Transverse colon (tissue), 4 donors: Measurements from ENCODE around the gene ZNRD2. TPM values are rescaled to one million over a fixed set of nuclear protein-coding genes. Genes with fewer than 3 reads are reported as not detected.

ENCODE experiments used
- DNase-seq: peaks from one replicate; pipeline ENCODE4 v3.0.0-alpha.2; 2019
- H3K27ac ChIP-seq, 4 donors: fragments of 200-600 bp; sonication (generic); 2 replicates each; pipeline ENCODE4 v1.5.1; 2016 to 2018; ENCODE audit warnings: inconsistent platforms in 4 of 4
- H3K27me3 ChIP-seq: fragments of 200-600 bp; sonication (generic); 2 replicates; pipeline ENCODE4 v1.5.1; 2017; ENCODE audit warnings: inconsistent platforms
- H3K36me3 ChIP-seq, 4 donors: fragments of 200-600 bp; sonication (generic); 2 replicates each; pipeline ENCODE4 v1.5.1; 2017 to 2019; ENCODE audit warnings: inconsistent platforms in 4 of 4
- H3K4me1 ChIP-seq, 4 donors: fragments of 200-600 bp; sonication (generic); 2 replicates each; pipeline ENCODE4 v1.5.1; 2017 to 2020; ENCODE audit warnings: inconsistent platforms in 4 of 4
- H3K4me3 ChIP-seq, 4 donors: fragments of 200-600 bp; sonication (generic); 1 replicate in 1 of 4; 2 replicates in 3 of 4; pipeline versions ENCODE4 v1.5.1 to v1.6.1; 2017 to 2019; ENCODE audit warnings: inconsistent platforms in 4 of 4
- H3K9me3 ChIP-seq, 2 donors: fragments of 200-600 bp; sonication (generic); 2 replicates each; pipeline ENCODE4 v1.5.1; 2017 to 2019; ENCODE audit warnings: inconsistent platforms in 2 of 2
- CTCF ChIP-seq, 5 experiments: fragments of 200-600 bp in 3 of 5; fragments of 450-650 bp in 2 of 5; sonication (generic) in 3 of 5; IDR thresholded peaks; 1 replicate in 2 of 5; 2 replicates in 3 of 5; pipeline ENCODE4 v1.5.1; 2016 to 2017; ENCODE audit warnings: antibody characterized with exemption in 5 of 5, inconsistent platforms in 3 of 5, mild to moderate bottlenecking in 2 of 5, moderate library complexity in 1 of 5
- EP300 ChIP-seq: sonication (generic); formaldehyde crosslinking; IDR thresholded peaks from one replicate; pipeline ENCODE4 v1.6.1; 2017; ENCODE audit warnings: antibody characterized with exemption, low read depth
- POLR2A ChIP-seq: fragments of 450-650 bp; IDR thresholded peaks from one replicate; pipeline ENCODE4 v1.6.1; 2016; ENCODE audit warnings: antibody characterized with exemption, mild to moderate bottlenecking, moderate library complexity
- POLR2AphosphoS5 ChIP-seq, 3 donors: sonication (generic); formaldehyde crosslinking; IDR thresholded peaks; one replicate each; pipeline ENCODE4 v1.6.1; 2016; ENCODE audit warnings: antibody characterized with exemption in 3 of 3
- WGBS, 2 donors: methylation state at CpG; one replicate each; pipeline ENCODE4 v1.1.5; 2018; ENCODE audit warnings: low coverage in 1 of 2; 5-methylcytosine and 5-hydroxymethylcytosine counted together
- in situ Hi-C, 4 donors: fragments of 200-750 bp; cut with MboI; loops; one replicate each; pipeline versions ENCODE4 v1.15.0 to v1.15.1; 2017; ENCODE audit warnings: low sequenced_read_pairs in 3 of 4, low pct_ligation_motif_present in 1 of 4, low pct_unique_long_range_greater_than_20kb in 1 of 4
- intact Hi-C: fragments of 100-400 bp; cut with DNase I; formaldehyde crosslinking; loops from one replicate; pipeline ENCODE4 v1.15.1; 2023; ENCODE audit warnings: low total_unique reads
- total RNA-seq, 4 donors: library from RNA; depleted of rRNA; stranded (reverse); fragments of >200 nt; gene quantifications; one replicate each; pipeline ENCODE4 v1.1.0, GENCODE V29; 2016

ZNRD2 gene
- total RNA-seq, 4 donors from 2014 or later: 6.4 to 38.4 (median 27.9) TPM

- Histone ChIP-seq H3K27me3 (no peaks in the 10 kb centered on the region), H3K4me3 (no peak overlapping the region), H3K9me3 (no peaks in the 10 kb centered on the region), H3K4me1 (peaks cover 15 to 65% (median 45%) of the 10 kb centered on the region in 4 donors), H3K36me3 (no peaks in the 10 kb centered on the region), H3K27ac (peak overlapping the region in 1 of 4 donors; percentile 22)
- WGBS, 2 donors: 77 to 79% methylated on average over 4 to 26 of the region's 27 CpGs
- TF ChIP-seq POLR2A (no peak), CTCF (IDR thresholded peaks at IDR 0.05) (no peak), POLR2AphosphoS5 (IDR thresholded peaks at IDR 0.05) (no peak), EP300 (no peak)
- no peak for DNase-seq
- in situ Hi-C loops (no loop called here), intact Hi-C loops (no loop called here)
These were observed 16.0 kb upstream of the ZNRD2 start for GRCh38 chr11:65554057-65554818.

GRCh38 chr11:65554842-65555430 is 15.3 kb upstream of the ZNRD2 start:
- Histone ChIP-seq H3K36me3 (no peaks in the 10 kb centered on the region), H3K27ac (peak overlapping the region in 2 of 4 donors; percentile 10 to 22), H3K27me3 (no peaks in the 10 kb centered on the region), H3K9me3 (no peaks in the 10 kb centered on the region), H3K4me1 (peaks cover 22 to 72% (median 51%) of the 10 kb centered on the region in 4 donors), H3K4me3 (no peak overlapping the region)
- intact Hi-C loops: no loop called here
- 96 to 100% methylated on average over 1 to 4 of the region's 4 CpGs for WGBS, 2 donors
- DNase-seq: no peak
- TF ChIP-seq CTCF (IDR thresholded peaks at IDR 0.05): no peak
- no peak for TF ChIP-seq POLR2A
- TF ChIP-seq POLR2AphosphoS5 (IDR thresholded peaks at IDR 0.05): no peak
- in situ Hi-C loops: no loop called here

- H3K27ac ChIP-seq: peak overlapping the region; percentile 85 to 92 (median 89)
- no peaks in the 10 kb centered on the region for H3K27me3 ChIP-seq
- H3K9me3 ChIP-seq: no peaks in the 10 kb centered on the region
- no peak for DNase-seq
- H3K36me3 ChIP-seq: no peaks in the 10 kb centered on the region
- TF ChIP-seq CTCF (IDR thresholded peaks at IDR 0.05): no peak
- no peak for TF ChIP-seq EP300
- no peak for TF ChIP-seq POLR2A
- TF ChIP-seq POLR2AphosphoS5 (IDR thresholded peaks at IDR 0.05): no peak
- H3K4me1 ChIP-seq: peaks cover 30 to 81% (median 60%) of the 10 kb centered on the region in 4 donors
- in situ Hi-C loops (no loop called here), intact Hi-C loops (no loop called here)
- H3K4me3 ChIP-seq: no peak overlapping the region
- WGBS, 2 donors: 38% methylated on average over 6 of the region's 6 CpGs; no CpG with 5 or more reads in 1 of the 2 donors
These were observed 14.5 kb upstream of the ZNRD2 start for GRCh38 chr11:65555693-65556231.

- H3K27ac ChIP-seq: peak overlapping the region; percentile 85 to 92 (median 89)
- no peaks in the 10 kb centered on the region for H3K36me3 ChIP-seq
- in situ Hi-C loops (no loop called here), intact Hi-C loops (no loop called here)
- TF ChIP-seq POLR2A (no peak), POLR2AphosphoS5 (IDR thresholded peaks at IDR 0.05) (no peak), CTCF (IDR thresholded peaks at IDR 0.05) (no peak), EP300 (no peak)
- no peaks in the 10 kb centered on the region for H3K27me3 ChIP-seq
- H3K4me1 ChIP-seq: peaks cover 34 to 80% (median 56%) of the 10 kb centered on the region in 4 donors
- DNase-seq: no peak
- no peaks in the 10 kb centered on the region for H3K9me3 ChIP-seq
- peak overlapping the region in 2 of 4 donors; percentile 58 to 60 for H3K4me3 ChIP-seq
- WGBS, 2 donors: 51 to 76% methylated on average over 2 to 12 of the region's 12 CpGs
These were observed 13.6 kb upstream of the ZNRD2 start for GRCh38 chr11:65556470-65557279.
